K562 (cell line): ENCODE measurements around the gene SURF4. TPM values are rescaled to one million over a fixed set of nuclear protein-coding genes. Genes with fewer than 3 reads are reported as not detected.

Source experiments
- ATF1 ChIP-seq, 2 experiments: fragments of 450-650 bp in 1 of 2; IDR thresholded peaks; 2 replicates each; pipeline ENCODE4 v1.6.1; 2016; ENCODE audit warnings: missing compliant biosample characterization in 1 of 2, missing genetic modification characterization in 1 of 2
- CBX1 ChIP-seq: sonication (generic); IDR thresholded peaks from 2 replicates; pipeline ENCODE4 v1.6.1; 2016; ENCODE audit warnings: antibody characterized with exemption, low read depth, mild to moderate bottlenecking
- CBX2 ChIP-seq: fragments of 200-600 bp; sonication (generic); IDR thresholded peaks from one replicate; pipeline ENCODE4 v1.6.1; 2012; ENCODE audit warnings: mild to moderate bottlenecking, low read length, inconsistent platforms; ENCODE audit not compliant: insufficient read depth, poor library complexity, severe bottlenecking
- ID3 ChIP-seq, 2 experiments: fragments of 250-450 bp in 1 of 2; fragments of 450-650 bp in 1 of 2; sonication (Bioruptor Pico) in 1 of 2; IDR thresholded peaks; 2 replicates each; pipeline versions ENCODE4 v1.6.1 to v1.8.0; 2016 to 2021; ENCODE audit warnings: mild to moderate bottlenecking in 2 of 2, moderate library complexity in 2 of 2, missing compliant biosample characterization in 1 of 2, missing genetic modification characterization in 1 of 2
- MBD1 ChIP-seq: fragments of 250-450 bp; sonication (Bioruptor Pico); IDR thresholded peaks from 2 replicates; pipeline ENCODE4 v1.8.0; 2022; ENCODE audit warnings: inconsistent platforms
- MCM2 ChIP-seq: fragments of 450-650 bp; IDR thresholded peaks from 2 replicates; pipeline ENCODE4 v1.6.1; 2017; ENCODE audit warnings: low read depth, mild to moderate bottlenecking
- MCM7 ChIP-seq, 2 experiments: fragments of 450-650 bp; IDR thresholded peaks; 2 replicates each; pipeline ENCODE4 v1.6.1; 2016 to 2018
- MEF2A ChIP-seq: IDR thresholded peaks from 2 replicates; pipeline ENCODE4 v1.6.1; 2011; ENCODE audit warnings: low read depth, mild to moderate bottlenecking, low read length, moderate library complexity; ENCODE audit not compliant: control insufficient read depth
- NFE2L1 ChIP-seq: fragments of 450-650 bp; IDR thresholded peaks from 2 replicates; pipeline ENCODE4 v1.6.1; 2016; ENCODE audit warnings: missing genetic modification characterization, low read depth, mild to moderate bottlenecking, missing compliant biosample characterization, moderate library complexity, borderline replicate concordance
- U2AF1 ChIP-seq: fragments of 200-400 bp; formaldehyde crosslinking; optimal IDR thresholded peaks from 2 replicates; pipeline ENCODE3; 2017; ENCODE audit warnings: mild to moderate bottlenecking, low read depth, low read length, moderate library complexity
- VEZF1 ChIP-seq: fragments of 200-800 bp; sonication (Bioruptor generic); IDR thresholded peaks from 2 replicates; pipeline ENCODE4 v1.6.1; 2017; ENCODE audit warnings: missing genetic modification characterization, missing compliant biosample characterization
- XRCC5 ChIP-seq: fragments of 200-400 bp; formaldehyde crosslinking; IDR thresholded peaks from 2 replicates; pipeline ENCODE4 v1.6.1; 2017; ENCODE audit warnings: low read depth, mild to moderate bottlenecking, low read length
- ZMIZ1 ChIP-seq, 2 experiments: fragments of 150-350 bp in 1 of 2; IDR thresholded peaks; 2 replicates each; pipeline ENCODE4 v1.6.1; 2012 to 2016; ENCODE audit warnings: low read depth in 2 of 2, low read length in 2 of 2, mild to moderate bottlenecking in 1 of 2, moderate library complexity in 1 of 2
- ZNF512 ChIP-seq: IDR thresholded peaks from 2 replicates; pipeline ENCODE4 v1.6.1; 2016; ENCODE audit warnings: missing genetic modification characterization, missing compliant biosample characterization
- ZNF561 ChIP-seq: fragments of 450-650 bp; formaldehyde crosslinking; conservative IDR thresholded peaks from 2 replicates; pipeline ENCODE4 v1.4.0; 2020; ENCODE audit warnings: mild to moderate bottlenecking, moderate library complexity
- polyA plus RNA-seq, 8 experiments: library from polyadenylated mRNA; depleted of rRNA in 4 of 8; stranded (reverse) in 5 of 8; unstranded in 3 of 8; fragments of >200 nt; fragmentation: Nextera tagmentation in 2 of 8; fragmentation: Illumina TruSeq in 1 of 8; extraction: Ambion mirVana in 2 of 8; extraction: Trizol in 1 of 8; gene quantifications; 2 replicates each; pipeline versions ENCODE4 v1.2.1 to v1.2.3, GENCODE V29; 2011 to 2014; ENCODE audit warnings: inconsistent platforms in 1 of 8, missing spikeins in 1 of 8
- total RNA-seq, 7 experiments: library from RNA; depleted of rRNA in 6 of 7; stranded (reverse); fragments of >200 nt in 6 of 7; fragmentation: Illumina TruSeq in 2 of 7; extraction: Trizol in 2 of 7; gene quantifications; 2 replicates each; pipeline versions ENCODE4 v1.2.1 to v1.2.3, GENCODE V29; 2011 to 2021; ENCODE audit warnings: low replicate concordance in 1 of 7

The SURF4 gene
- total and polyA plus RNA-seq, 9 of the 15 experiments (the other 6 are each of a cell fraction or from before 2014, with no cell fraction given) = 8.4 to 176 (median 130) TPM

- TF ChIP-seq ZMIZ1 (IDR thresholded peaks at IDR 0.05; ENCODE audit: low read depth in 2 of 2, low read length in 2 of 2) (peak in 1 of 2 experiments; percentile 11; a peak in 1 of 4 replicates), ZNF512 (tag) (no peak), CBX1 (peak; percentile 84), ZNF561 (CRISPR knock-in tag) (no peak), MCM2 (no peak), ATF1 (CRISPR knock-in tag; IDR thresholded peaks at IDR 0.05) (no peak), ATF1 (tag; IDR thresholded peaks at IDR 0.05) (0 out of 2 replicates have a peak, but pooled peaks have one; percentile 10), ID3 (CRISPR knock-in tag; IDR thresholded peaks at IDR 0.05) (no peak), ID3 (tag; IDR thresholded peaks at IDR 0.05) (no peak), VEZF1 (CRISPR knock-in tag) (no peak), NFE2L1 (tag) (no peak), CBX2 (no peak), MEF2A (no peak), MBD1 (no peak), MCM7 (IDR thresholded peaks at IDR 0.05) (no peak), XRCC5 (peak; percentile 76; the same call in 1 of the 2 replicates), U2AF1 (no peak)
These were observed 23.8 kb downstream of the SURF4 start (continued) for GRCh38 chr9:133351908-133352634.
